Adrenal gland (tissue), 5 donors: ENCODE results near the gene LIPM.

ENCODE experiments used
- POLR2A ChIP-seq, 2 donors: fragments of 450-650 bp; IDR thresholded peaks; one replicate each; pipeline ENCODE4 v1.6.1; 2017; ENCODE audit warnings: antibody characterized with exemption in 2 of 2, mild to moderate bottlenecking in 2 of 2, moderate library complexity in 1 of 2
- TF ChIP-seq, protein P1 (sequence below), 6 experiments: fragments of 450-650 bp in 4 of 6; fragments of 200-600 bp in 2 of 6; sonication (generic) in 1 of 6; IDR thresholded peaks; 1 replicate in 5 of 6; 2 replicates in 1 of 6; pipeline versions ENCODE4 v1.5.1 to v1.8.0; 2016 to 2021; ENCODE audit warnings: antibody characterized with exemption in 6 of 6, mild to moderate bottlenecking in 2 of 6, moderate library complexity in 1 of 6
- donor health status: DM: no; HTN: no; CAD: no.

DNA sequence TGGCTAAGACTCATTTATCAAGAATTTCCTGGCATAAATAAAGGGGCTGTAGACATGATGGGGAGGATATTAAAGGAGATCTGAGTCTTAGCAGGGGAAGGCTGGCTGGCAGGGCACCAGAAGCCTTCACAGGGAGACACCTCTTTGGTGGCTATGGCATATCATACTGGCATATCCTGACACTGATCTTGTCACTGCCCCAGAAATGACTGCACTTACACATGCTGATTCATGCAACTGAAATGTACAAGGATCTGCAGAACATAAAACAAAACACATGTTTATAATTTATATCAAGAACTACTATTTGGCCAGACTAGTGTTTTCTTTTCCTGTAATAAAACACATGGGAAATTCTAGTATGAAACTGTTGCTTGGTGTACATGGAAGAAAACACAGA is 48.2 kb upstream of the LIPM start:
- TF ChIP-seq, protein P1, sequence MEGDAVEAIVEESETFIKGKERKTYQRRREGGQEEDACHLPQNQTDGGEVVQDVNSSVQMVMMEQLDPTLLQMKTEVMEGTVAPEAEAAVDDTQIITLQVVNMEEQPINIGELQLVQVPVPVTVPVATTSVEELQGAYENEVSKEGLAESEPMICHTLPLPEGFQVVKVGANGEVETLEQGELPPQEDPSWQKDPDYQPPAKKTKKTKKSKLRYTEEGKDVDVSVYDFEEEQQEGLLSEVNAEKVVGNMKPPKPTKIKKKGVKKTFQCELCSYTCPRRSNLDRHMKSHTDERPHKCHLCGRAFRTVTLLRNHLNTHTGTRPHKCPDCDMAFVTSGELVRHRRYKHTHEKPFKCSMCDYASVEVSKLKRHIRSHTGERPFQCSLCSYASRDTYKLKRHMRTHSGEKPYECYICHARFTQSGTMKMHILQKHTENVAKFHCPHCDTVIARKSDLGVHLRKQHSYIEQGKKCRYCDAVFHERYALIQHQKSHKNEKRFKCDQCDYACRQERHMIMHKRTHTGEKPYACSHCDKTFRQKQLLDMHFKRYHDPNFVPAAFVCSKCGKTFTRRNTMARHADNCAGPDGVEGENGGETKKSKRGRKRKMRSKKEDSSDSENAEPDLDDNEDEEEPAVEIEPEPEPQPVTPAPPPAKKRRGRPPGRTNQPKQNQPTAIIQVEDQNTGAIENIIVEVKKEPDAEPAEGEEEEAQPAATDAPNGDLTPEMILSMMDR (IDR thresholded peaks at IDR 0.05), result no peak
- TF ChIP-seq POLR2A (IDR thresholded peaks at IDR 0.05), result no peak
